GM18519 (cell line): ENCODE results near the gene NFATC2.

Experiments
- ATAC-seq: cut with Tn5 transposase; IDR thresholded peaks from one replicate; pipeline ENCODE4 v1.9.1; 2021; ENCODE audit warnings: mild to moderate bottlenecking, moderate library complexity; ENCODE audit not compliant: unreplicated experiment, low FRiP score

Gene NFATC2

GRCh38 chr20:51439160-51439689 is 103.3 kb downstream of the NFATC2 start:
- no peak for ATAC-seq

GRCh38 chr20:51438136-51438535 is 104.4 kb downstream of the NFATC2 start:
- no peak for ATAC-seq

GRCh38 chr20:51437182-51437924 is 105.2 kb downstream of the NFATC2 start:
- ATAC-seq, result no peak

- no peak for ATAC-seq
Observed at GRCh38 chr20:51434580-51435247, 107.8 kb downstream of the NFATC2 start.

- no peak for ATAC-seq
Observed at GRCh38 chr20:51434026-51434425, 108.5 kb downstream of the NFATC2 start.

- no peak for ATAC-seq
Observed at GRCh38 chr20:51432875-51433274, 109.6 kb downstream of the NFATC2 start.

- no peak for ATAC-seq
Observed at GRCh38 chr20:51432251-51432784, 110.2 kb downstream of the NFATC2 start.

GRCh38 chr20:51431321-51431720 is 111.2 kb downstream of the NFATC2 start:
- no peak for ATAC-seq

- no peak for ATAC-seq
Observed at GRCh38 chr20:51430198-51430950, 112.1 kb downstream of the NFATC2 start.

- ATAC-seq, result no peak
Observed at GRCh38 chr20:51429696-51430095, 112.8 kb downstream of the NFATC2 start.

GRCh38 chr20:51429144-51429482 is 113.4 kb downstream of the NFATC2 start:
- ATAC-seq, result no peak

- ATAC-seq, result no peak
Observed at GRCh38 chr20:51428401-51429143, 113.9 kb downstream of the NFATC2 start.

GRCh38 chr20:51427651-51428291 is 114.7 kb downstream of the NFATC2 start:
- ATAC-seq, result no peak

GRCh38 chr20:51426718-51427650 is 115.5 kb downstream of the NFATC2 start:
- ATAC-seq, result no peak

GRCh38 chr20:51425347-51426106 is 117.0 kb downstream of the NFATC2 start:
- no peak for ATAC-seq

- no peak for ATAC-seq
Observed at GRCh38 chr20:51424270-51425117, 118.0 kb downstream of the NFATC2 start.

GRCh38 chr20:51423810-51424209 is 118.7 kb downstream of the NFATC2 start:
- ATAC-seq, result no peak
